Neural progenitor cell (in vitro differentiated cells): ENCODE data around the gene RAI1. TPM values are rescaled to one million over a fixed set of nuclear protein-coding genes. Genes with fewer than 3 reads are reported as not detected.

Experiments used
- DNase-seq: peaks from one replicate; pipeline ENCODE4 v3.0.0-alpha.2; 2016; ENCODE audit warnings: low spot score
- H2AFZ ChIP-seq: fragments of 200-600 bp; sonication (generic); replicated peaks from 2 replicates; pipeline ENCODE4 v1.6.1; 2016; ENCODE audit warnings: antibody characterized with exemption
- H3F3A ChIP-seq: fragments of 200-600 bp; sonication (generic); 2 replicates; pipeline ENCODE4 v1.6.1; 2016; ENCODE audit warnings: antibody characterized with exemption, low read depth
- H3K27ac ChIP-seq: fragments of 200-600 bp; sonication (generic); 2 replicates; pipeline ENCODE4 v1.5.1; 2016; ENCODE audit warnings: mild to moderate bottlenecking
- H3K27me3 ChIP-seq: fragments of 200-600 bp; sonication (generic); 2 replicates; pipeline ENCODE4 v1.6.1; 2016; ENCODE audit warnings: mild to moderate bottlenecking, moderate library complexity
- H3K36me3 ChIP-seq: fragments of 200-600 bp; sonication (generic); 2 replicates; pipeline ENCODE4 v1.5.1; 2016
- H3K4me1 ChIP-seq: fragments of 200-600 bp; sonication (generic); 2 replicates; pipeline ENCODE4 v1.6.1; 2016; ENCODE audit warnings: mixed run types
- H3K4me2 ChIP-seq: fragments of 200-600 bp; sonication (generic); 2 replicates; pipeline ENCODE4 v1.6.1; 2016
- H3K4me3 ChIP-seq: fragments of 200-600 bp; sonication (generic); 2 replicates; pipeline ENCODE4 v1.5.1; 2016
- H3K79me2 ChIP-seq: fragments of 200-600 bp; sonication (generic); 2 replicates; pipeline ENCODE4 v1.6.1; 2016; ENCODE audit warnings: low read depth
- H3K9ac ChIP-seq: fragments of 200-600 bp; sonication (generic); 2 replicates; pipeline ENCODE4 v1.6.1; 2016
- H3K9me3 ChIP-seq: fragments of 200-600 bp; sonication (generic); 2 replicates; pipeline ENCODE4 v1.5.1; 2016; ENCODE audit warnings: low read depth
- H4K20me1 ChIP-seq: fragments of 200-600 bp; sonication (generic); 2 replicates; pipeline ENCODE4 v1.6.1; 2016; ENCODE audit warnings: low read depth
- H3K27ac Mint-ChIP-seq: 3 replicates; pipeline ENCODE4 v1.8.0; 2021; ENCODE audit warnings: mixed read lengths
- H3K27me3 Mint-ChIP-seq: 2 replicates; pipeline ENCODE4 v1.8.0; 2022; ENCODE audit warnings: low read depth, mild to moderate bottlenecking, inconsistent platforms, moderate library complexity, mixed read lengths; ENCODE audit not compliant: insufficient read depth
- H3K36me3 Mint-ChIP-seq: 3 replicates; pipeline ENCODE4 v1.8.0; 2021; ENCODE audit warnings: mixed read lengths
- H3K4me1 Mint-ChIP-seq: 3 replicates; pipeline ENCODE4 v1.8.0; 2021; ENCODE audit warnings: mixed read lengths
- H3K4me3 Mint-ChIP-seq: 3 replicates; pipeline ENCODE4 v1.8.0; 2021; ENCODE audit warnings: mild to moderate bottlenecking, moderate library complexity, mixed read lengths
- H3K9me3 Mint-ChIP-seq: 3 replicates; pipeline ENCODE4 v1.8.0; 2020; ENCODE audit warnings: mixed read lengths
- EZH2 ChIP-seq: fragments of 200-600 bp; sonication (generic); IDR thresholded peaks from 2 replicates; pipeline ENCODE4 v1.6.1; 2017; ENCODE audit warnings: antibody characterized with exemption, mild to moderate bottlenecking, moderate library complexity
- EZH2phosphoT487 ChIP-seq: fragments of 200-600 bp; sonication (generic); IDR thresholded peaks from 2 replicates; pipeline ENCODE4 v1.6.1; 2017; ENCODE audit warnings: antibody characterized with exemption
- total RNA-seq: library from RNA; depleted of rRNA; stranded (reverse); fragments of >200 nt; gene quantifications from 2 replicates; pipeline ENCODE4 v1.2.3, GENCODE V29; 2015; ENCODE audit warnings: low replicate concordance
- TF ChIP-seq, protein P1 (sequence below): fragments of 200-600 bp; sonication (generic); IDR thresholded peaks from 2 replicates; pipeline ENCODE4 v1.5.1; 2017; ENCODE audit warnings: antibody characterized with exemption, mild to moderate bottlenecking

RAI1 gene
- total RNA-seq, 1 donor from 2014 or later, result 27.4 TPM

DNA sequence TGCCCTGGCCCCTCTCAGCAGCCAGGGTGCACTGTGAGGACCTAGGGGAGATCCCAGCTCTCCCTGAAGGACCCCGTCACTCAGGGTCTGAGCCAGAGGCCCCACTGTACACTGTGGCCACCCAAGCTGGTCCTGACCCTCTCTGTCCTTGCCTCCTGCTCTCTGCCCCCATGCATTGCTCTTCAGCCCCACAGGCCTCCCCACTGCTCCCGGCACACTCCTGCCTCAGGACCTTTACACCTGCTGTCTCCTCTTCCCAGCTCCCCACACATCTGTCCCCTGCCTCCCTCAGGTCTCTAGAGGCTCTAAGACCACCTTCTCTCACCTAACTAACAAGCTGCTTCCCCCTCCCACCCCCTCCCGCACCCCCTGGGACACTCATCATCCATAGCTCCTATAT is 12.9 kb upstream of the RAI1 start:
- peak overlapping the region; percentile 92 for H3K27ac Mint-ChIP-seq
- peaks cover 6% of the 10 kb centered on the region for H3K27me3 Mint-ChIP-seq
- Histone ChIP-seq H3K4me1 (peaks cover 7% of the 10 kb centered on the region), H3K9me3 (no peaks in the 10 kb centered on the region), H3K4me3 (no peak overlapping the region), H3K79me2 (no peaks in the 10 kb centered on the region), H3F3A (peaks cover 14% of the 10 kb centered on the region), H3K36me3 (no peaks in the 10 kb centered on the region), H4K20me1 (no peaks in the 10 kb centered on the region), H3K27ac (no peak overlapping the region), H3K9ac (no peak overlapping the region), H2AFZ (no peak overlapping the region), H3K4me2 (no peak overlapping the region), H3K27me3 (peaks cover 10% of the 10 kb centered on the region)
- TF ChIP-seq EZH2 (no peak), EZH2phosphoT487 (no peak)
- TF ChIP-seq, protein P1, sequence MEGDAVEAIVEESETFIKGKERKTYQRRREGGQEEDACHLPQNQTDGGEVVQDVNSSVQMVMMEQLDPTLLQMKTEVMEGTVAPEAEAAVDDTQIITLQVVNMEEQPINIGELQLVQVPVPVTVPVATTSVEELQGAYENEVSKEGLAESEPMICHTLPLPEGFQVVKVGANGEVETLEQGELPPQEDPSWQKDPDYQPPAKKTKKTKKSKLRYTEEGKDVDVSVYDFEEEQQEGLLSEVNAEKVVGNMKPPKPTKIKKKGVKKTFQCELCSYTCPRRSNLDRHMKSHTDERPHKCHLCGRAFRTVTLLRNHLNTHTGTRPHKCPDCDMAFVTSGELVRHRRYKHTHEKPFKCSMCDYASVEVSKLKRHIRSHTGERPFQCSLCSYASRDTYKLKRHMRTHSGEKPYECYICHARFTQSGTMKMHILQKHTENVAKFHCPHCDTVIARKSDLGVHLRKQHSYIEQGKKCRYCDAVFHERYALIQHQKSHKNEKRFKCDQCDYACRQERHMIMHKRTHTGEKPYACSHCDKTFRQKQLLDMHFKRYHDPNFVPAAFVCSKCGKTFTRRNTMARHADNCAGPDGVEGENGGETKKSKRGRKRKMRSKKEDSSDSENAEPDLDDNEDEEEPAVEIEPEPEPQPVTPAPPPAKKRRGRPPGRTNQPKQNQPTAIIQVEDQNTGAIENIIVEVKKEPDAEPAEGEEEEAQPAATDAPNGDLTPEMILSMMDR, result no peak
- no peak for DNase-seq
- H3K9me3 Mint-ChIP-seq, result peaks cover 2% of the 10 kb centered on the region
- peak overlapping the region; percentile 64 for H3K4me3 Mint-ChIP-seq
- peaks cover 80% of the 10 kb centered on the region for H3K4me1 Mint-ChIP-seq
- no peaks in the 10 kb centered on the region for H3K36me3 Mint-ChIP-seq

DNA sequence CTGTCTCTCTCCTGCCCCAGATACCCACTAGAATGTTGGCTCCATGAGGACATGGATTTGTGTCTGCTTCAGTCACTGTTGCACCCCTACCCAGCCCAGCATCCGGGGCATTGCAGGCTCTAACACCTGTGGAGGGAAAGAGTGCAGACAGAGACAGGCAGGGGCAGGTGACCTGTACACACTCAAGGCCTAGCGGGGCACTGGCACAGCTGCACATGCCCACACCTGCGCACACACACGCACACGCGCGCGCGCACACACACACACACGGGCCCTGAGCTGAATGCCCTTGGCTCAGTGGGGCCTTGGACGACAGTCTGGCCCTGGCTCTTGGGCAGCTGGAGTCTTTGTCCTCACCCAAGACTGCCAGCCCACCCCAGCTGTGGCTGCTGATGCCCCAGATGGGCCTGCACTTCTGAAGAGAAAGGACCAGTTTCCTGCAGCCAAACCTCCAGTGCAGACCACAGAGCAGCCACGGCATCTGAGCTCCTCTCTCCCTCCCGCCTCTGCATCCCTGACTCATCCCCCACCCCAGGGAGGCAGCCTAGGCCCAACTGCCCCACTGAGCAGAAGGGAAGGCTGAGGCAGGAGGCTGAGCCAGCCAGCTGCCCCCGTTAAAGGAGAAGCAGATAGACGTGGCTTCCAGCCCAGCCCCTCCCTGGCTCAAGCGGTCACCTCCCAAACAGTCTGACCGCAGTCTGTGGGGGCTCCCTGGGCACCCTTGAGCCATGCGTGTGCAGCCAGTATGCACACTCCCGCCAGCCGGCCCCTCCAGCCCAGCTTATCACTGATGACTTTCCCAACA is 12.3 kb upstream of the RAI1 start:
- Histone ChIP-seq H3K4me2 (peak overlapping the region; percentile 58), H3K4me3 (no peak overlapping the region), H3K79me2 (no peaks in the 10 kb centered on the region), H3K9ac (no peak overlapping the region), H2AFZ (no peak overlapping the region), H3F3A (peaks cover 14% of the 10 kb centered on the region), H3K9me3 (no peaks in the 10 kb centered on the region), H3K36me3 (no peaks in the 10 kb centered on the region), H3K4me1 (peaks cover 7% of the 10 kb centered on the region), H3K27me3 (peaks cover 16% of the 10 kb centered on the region), H4K20me1 (no peaks in the 10 kb centered on the region), H3K27ac (no peak overlapping the region)
- Mint-ChIP-seq H3K36me3 (no peaks in the 10 kb centered on the region), H3K27ac (peak overlapping the region; percentile 92), H3K27me3 (peaks cover 6% of the 10 kb centered on the region), H3K4me3 (peak overlapping the region; percentile 53), H3K4me1 (peaks cover 79% of the 10 kb centered on the region), H3K9me3 (peaks cover 2% of the 10 kb centered on the region)
- no peak for DNase-seq
- TF ChIP-seq EZH2phosphoT487 (no peak), EZH2 (no peak)
- TF ChIP-seq, protein P1, result no peak

DNA sequence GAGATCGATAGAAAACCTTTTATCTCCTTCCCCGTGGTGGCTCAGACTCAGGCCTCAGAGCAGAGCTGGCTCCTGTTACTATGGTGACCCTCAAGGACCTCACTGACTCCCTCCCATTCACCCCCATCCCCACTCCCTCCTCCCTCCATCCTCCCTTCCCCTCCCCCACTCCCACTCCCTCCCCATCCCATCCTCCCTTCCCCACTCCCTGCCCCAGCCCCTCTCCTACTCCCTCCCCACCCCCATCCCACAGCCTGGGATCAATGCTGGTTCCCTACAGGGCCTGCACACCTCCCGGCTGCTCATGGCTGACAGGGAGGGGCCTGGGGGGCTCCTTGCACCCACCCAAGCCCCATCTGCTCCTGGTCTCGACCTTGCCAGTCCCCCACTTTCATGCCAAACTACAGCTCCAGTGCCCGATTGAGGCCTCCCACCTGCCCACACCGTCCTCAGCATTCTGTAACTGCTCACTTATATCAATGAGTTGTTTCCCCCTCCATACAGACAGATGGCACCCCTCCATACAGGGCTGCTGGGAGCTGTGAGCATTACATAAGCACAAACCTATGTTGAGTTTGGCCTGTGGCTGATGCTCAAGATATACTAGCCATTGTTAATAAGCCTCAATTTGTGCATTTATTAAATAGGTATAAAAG is 11.6 kb upstream of the RAI1 start:
- H3K27ac Mint-ChIP-seq, result peak overlapping the region; percentile 81
- Histone ChIP-seq H3K27me3 (peaks cover 23% of the 10 kb centered on the region), H3K79me2 (no peaks in the 10 kb centered on the region), H3K9ac (no peak overlapping the region), H3K4me1 (peaks cover 7% of the 10 kb centered on the region), H3K9me3 (no peaks in the 10 kb centered on the region), H2AFZ (no peak overlapping the region), H3F3A (peaks cover 14% of the 10 kb centered on the region), H3K27ac (no peak overlapping the region), H4K20me1 (no peaks in the 10 kb centered on the region), H3K4me3 (no peak overlapping the region), H3K4me2 (peak overlapping the region; percentile 58), H3K36me3 (no peaks in the 10 kb centered on the region)
- TF ChIP-seq EZH2 (no peak), EZH2phosphoT487 (no peak)
- TF ChIP-seq, protein P1, result no peak
- H3K36me3 Mint-ChIP-seq, result no peaks in the 10 kb centered on the region
- H3K9me3 Mint-ChIP-seq, result peaks cover 2% of the 10 kb centered on the region
- peaks cover 78% of the 10 kb centered on the region for H3K4me1 Mint-ChIP-seq
- peak overlapping the region; percentile 53 for H3K4me3 Mint-ChIP-seq
- peak; percentile 43 for DNase-seq
- peaks cover 6% of the 10 kb centered on the region for H3K27me3 Mint-ChIP-seq
